Mesenchymal stem cell (in vitro differentiated cells and primary cell): ENCODE data around the gene KDM1B.

ENCODE experiments used
- DNase-seq: peaks from one replicate; pipeline ENCODE4 v3.0.0-alpha.2; 2013
- H2AFZ ChIP-seq: one replicate; pipeline ENCODE4 v1.6.1; 2013; ENCODE audit warnings: low read depth, mild to moderate bottlenecking, control low read depth, inconsistent platforms, low read length, moderate library complexity
- H2AK5ac ChIP-seq: 2 replicates; pipeline ENCODE4 v1.6.1; 2013; ENCODE audit warnings: low read length, moderate library complexity, mild to moderate bottlenecking, inconsistent platforms; ENCODE audit not compliant: severe bottlenecking
- H2BK120ac ChIP-seq: one replicate; pipeline ENCODE4 v1.6.1; 2013; ENCODE audit warnings: low read depth, mild to moderate bottlenecking, inconsistent platforms, low read length, moderate library complexity
- H2BK12ac ChIP-seq, 2 experiments: one replicate each; pipeline ENCODE4 v1.6.1; 2013; ENCODE audit warnings: inconsistent platforms in 2 of 2, low read length in 2 of 2, mild to moderate bottlenecking in 2 of 2, moderate library complexity in 2 of 2, control low read depth in 1 of 2
- H2BK15ac ChIP-seq: one replicate; pipeline ENCODE4 v1.6.1; 2013; ENCODE audit warnings: mild to moderate bottlenecking, low read depth, inconsistent platforms; ENCODE audit not compliant: poor library complexity, severe bottlenecking
- H2BK5ac ChIP-seq: 2 replicates; pipeline ENCODE4 v1.6.1; 2013; ENCODE audit warnings: low read depth, mild to moderate bottlenecking, low read length, control low read depth, inconsistent platforms; ENCODE audit not compliant: poor library complexity, severe bottlenecking
- H3K14ac ChIP-seq, 2 experiments: one replicate each; pipeline ENCODE4 v1.6.1; 2013; ENCODE audit warnings: inconsistent platforms in 2 of 2, low read length in 2 of 2, control low read depth in 1 of 2, mild to moderate bottlenecking in 1 of 2, moderate library complexity in 1 of 2
- H3K18ac ChIP-seq, 2 experiments: one replicate each; pipeline ENCODE4 v1.6.1; 2013; ENCODE audit warnings: inconsistent platforms in 2 of 2, low read length in 2 of 2, control low read depth in 1 of 2, low read depth in 1 of 2, mild to moderate bottlenecking in 1 of 2
- H3K23ac ChIP-seq, 2 experiments: one replicate each; pipeline ENCODE4 v1.6.1; 2013; ENCODE audit warnings: inconsistent platforms in 2 of 2, low read length in 2 of 2, mild to moderate bottlenecking in 2 of 2, moderate library complexity in 2 of 2, control low read depth in 1 of 2
- H3K27ac ChIP-seq: 2 replicates; pipeline ENCODE4 v1.5.1; 2013; ENCODE audit warnings: mild to moderate bottlenecking, moderate library complexity, low read length, control low read depth, inconsistent platforms; ENCODE audit not compliant: poor library complexity, severe bottlenecking
- H3K27me3 ChIP-seq, 2 experiments: 2 replicates each; pipeline versions ENCODE4 v1.6.1 to v1.7.0; 2013; ENCODE audit warnings: low read length in 2 of 2, mild to moderate bottlenecking in 2 of 2, moderate library complexity in 2 of 2, control low read depth in 1 of 2, inconsistent platforms in 1 of 2; ENCODE audit not compliant: control insufficient read depth in 1 of 2, insufficient read depth in 1 of 2
- H3K36me3 ChIP-seq, 2 experiments: 2 replicates each; pipeline versions ENCODE4 v1.6.1 to v1.7.0; 2013; ENCODE audit warnings: low read length in 2 of 2, control low read depth in 1 of 2, inconsistent platforms in 1 of 2, low read depth in 1 of 2, mild to moderate bottlenecking in 1 of 2; ENCODE audit not compliant: insufficient read depth in 2 of 2, control insufficient read depth in 1 of 2
- H3K4ac ChIP-seq, 2 experiments: one replicate each; pipeline ENCODE4 v1.6.1; 2013; ENCODE audit warnings: inconsistent platforms in 2 of 2, low read length in 2 of 2, mild to moderate bottlenecking in 2 of 2, moderate library complexity in 2 of 2, control low read depth in 1 of 2, low read depth in 1 of 2
- H3K4me1 ChIP-seq: 2 replicates; pipeline ENCODE4 v1.6.1; 2013; ENCODE audit warnings: low read depth, low read length, control low read depth; ENCODE audit not compliant: control insufficient read depth, insufficient read depth
- H3K4me2 ChIP-seq: 2 replicates; pipeline ENCODE4 v1.6.1; 2013; ENCODE audit warnings: low read length, mild to moderate bottlenecking, inconsistent platforms; ENCODE audit not compliant: poor library complexity, severe bottlenecking
- H3K4me3 ChIP-seq, 2 experiments: 2 replicates each; pipeline versions ENCODE4 v1.5.1 to v1.7.0; 2013; ENCODE audit warnings: low read length in 2 of 2, mild to moderate bottlenecking in 2 of 2, control low read depth in 1 of 2, low read depth in 1 of 2; ENCODE audit not compliant: insufficient read depth in 1 of 2
- H3K79me1 ChIP-seq: replicated peaks from 2 replicates; pipeline ENCODE4 v1.6.1; 2013; ENCODE audit warnings: mild to moderate bottlenecking, control low read depth, low read length, inconsistent platforms; ENCODE audit not compliant: poor library complexity, severe bottlenecking
- H3K9ac ChIP-seq: 2 replicates; pipeline ENCODE4 v1.7.0; 2013; ENCODE audit warnings: mild to moderate bottlenecking, low read length, moderate library complexity
- H3K9me3 ChIP-seq: 2 replicates; pipeline ENCODE4 v1.7.0; 2013; ENCODE audit warnings: mild to moderate bottlenecking, low read length; ENCODE audit not compliant: control insufficient read depth
- H4K8ac ChIP-seq: one replicate; pipeline ENCODE4 v1.6.1; 2013; ENCODE audit warnings: inconsistent platforms, mild to moderate bottlenecking, low read length, moderate library complexity
- H4K91ac ChIP-seq: one replicate; pipeline ENCODE4 v1.6.1; 2013; ENCODE audit warnings: mild to moderate bottlenecking, low read length, inconsistent platforms
- WGBS: methylation state at CpG from one replicate; pipeline ENCODE4 v1.1.7; 2013; ENCODE audit warnings: mixed read lengths; 5-methylcytosine and 5-hydroxymethylcytosine counted together

Gene KDM1B

GRCh38 chr6:18265787-18266522 lies 110.7 kb downstream of the KDM1B start:
- Histone ChIP-seq H3K9ac (no peak overlapping the region), H2BK120ac (no peak overlapping the region)

GRCh38 chr6:18266523-18266912 lies 111.3 kb downstream of the KDM1B start:
- no peak overlapping the region for H2BK12ac ChIP-seq
- no peak overlapping the region for H3K4ac ChIP-seq
- DNase-seq = no peak
- no peak overlapping the region for H3K18ac ChIP-seq
- no peak overlapping the region for H3K9ac ChIP-seq
- no peak overlapping the region for H3K27ac ChIP-seq
- no peaks in the 10 kb centered on the region for H3K36me3 ChIP-seq
- H4K8ac ChIP-seq = no peak overlapping the region
- peak overlapping the region in 1 of 2 experiments; percentile 20 for H3K4me3 ChIP-seq
- H3K4me1 ChIP-seq = no peaks in the 10 kb centered on the region
- no peaks in the 10 kb centered on the region for H3K27me3 ChIP-seq
- no peak overlapping the region for H2AK5ac ChIP-seq
- peak overlapping the region in 1 of 2 experiments; percentile 67 for H3K23ac ChIP-seq
- H2BK120ac ChIP-seq = no peak overlapping the region
- no peak overlapping the region for H2AFZ ChIP-seq
- no peaks in the 10 kb centered on the region for H3K9me3 ChIP-seq
- H2BK15ac ChIP-seq = no peak overlapping the region
- H3K4me2 ChIP-seq = no peak overlapping the region
- H3K14ac ChIP-seq = no peak overlapping the region
- peak overlapping the region; percentile 18 for H4K91ac ChIP-seq
- H2BK5ac ChIP-seq = no peak overlapping the region
- WGBS = 98% methylated on average over 10 of the region's 11 CpGs
- H3K79me1 ChIP-seq = no peaks in the 10 kb centered on the region

More at GRCh38 chr6:18265787-18266522, 110.7 kb downstream of the KDM1B start:
- Histone ChIP-seq H3K4me2 (no peak overlapping the region), H2AK5ac (no peak overlapping the region), H3K14ac (no peak overlapping the region), H3K36me3 (peaks cover 0 to 3% of the 10 kb centered on the region in 2 experiments), H3K4ac (no peak overlapping the region), H3K27ac (no peak overlapping the region), H3K79me1 (no peaks in the 10 kb centered on the region), H2BK12ac (no peak overlapping the region), H3K4me3 (no peak overlapping the region), H3K9me3 (no peaks in the 10 kb centered on the region), H3K18ac (no peak overlapping the region), H3K23ac (no peak overlapping the region), H4K8ac (no peak overlapping the region), H3K4me1 (peaks cover 4% of the 10 kb centered on the region), H4K91ac (no peak overlapping the region), H2BK5ac (no peak overlapping the region), H2AFZ (no peak overlapping the region), H2BK15ac (no peak overlapping the region), H3K27me3 (no peaks in the 10 kb centered on the region)
- WGBS = 96% methylated on average over 14 of the region's 14 CpGs
- DNase-seq = no peak

DNA sequence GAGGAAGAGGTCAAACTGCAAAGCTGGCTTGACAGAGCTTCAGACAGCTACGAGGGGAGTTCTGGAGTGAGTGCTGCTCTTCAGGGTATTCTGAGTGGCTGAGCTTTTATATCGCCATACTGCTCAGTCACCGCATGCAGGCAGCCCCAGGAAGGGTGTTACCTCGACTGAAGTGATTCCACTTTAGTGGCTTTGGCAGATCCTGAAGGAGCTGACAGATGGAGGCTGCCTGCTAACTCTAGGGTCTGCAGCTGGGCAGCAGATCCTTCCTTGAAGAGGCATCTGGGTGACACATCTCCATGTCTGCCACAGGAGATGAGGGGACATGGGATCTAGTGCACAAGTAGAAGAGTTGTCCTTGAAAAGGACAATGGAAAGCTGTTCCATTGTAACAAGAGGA lies 112.8 kb downstream of the KDM1B start:
- no peak overlapping the region for H2BK12ac ChIP-seq
- H3K4me2 ChIP-seq = no peak overlapping the region
- no peak overlapping the region for H3K27ac ChIP-seq
- no peak overlapping the region for H2AK5ac ChIP-seq
- no peak overlapping the region for H3K4ac ChIP-seq
- no peak for DNase-seq
- H3K36me3 ChIP-seq = no peaks in the 10 kb centered on the region
- peak overlapping the region in 1 of 2 experiments; percentile 17 for H3K23ac ChIP-seq
- H2BK120ac ChIP-seq = no peak overlapping the region
- H3K27me3 ChIP-seq = no peaks in the 10 kb centered on the region
- no peaks in the 10 kb centered on the region for H3K79me1 ChIP-seq
- no peak overlapping the region for H2AFZ ChIP-seq
- no peaks in the 10 kb centered on the region for H3K9me3 ChIP-seq
- H3K4me3 ChIP-seq = no peak overlapping the region
- H3K9ac ChIP-seq = no peak overlapping the region
- no peak overlapping the region for H3K14ac ChIP-seq
- H4K8ac ChIP-seq = no peak overlapping the region
- no peak overlapping the region for H3K18ac ChIP-seq
- 79% methylated on average over 4 of the region's 4 CpGs for WGBS
- no peaks in the 10 kb centered on the region for H3K4me1 ChIP-seq
- H2BK15ac ChIP-seq = no peak overlapping the region
- no peak overlapping the region for H4K91ac ChIP-seq
- no peak overlapping the region for H2BK5ac ChIP-seq

DNA sequence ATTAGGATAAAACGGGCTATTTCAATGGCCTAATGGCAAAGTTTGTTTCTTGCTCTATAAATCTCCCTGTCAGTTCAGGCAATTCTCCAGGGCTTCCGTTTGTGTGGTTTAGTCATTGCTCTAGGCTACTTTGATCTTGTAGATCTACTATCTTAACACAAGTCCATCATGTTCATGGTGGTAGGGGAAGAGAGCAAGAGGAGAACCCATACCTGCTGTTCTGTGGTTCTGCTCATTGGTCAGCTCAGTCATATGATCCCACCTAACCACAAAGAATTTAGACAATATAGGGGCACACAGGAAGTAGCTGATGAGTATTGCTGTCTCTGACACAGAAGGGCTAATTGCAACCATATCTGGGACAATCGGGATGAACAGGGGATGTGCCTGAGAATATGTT lies 114.0 kb downstream of the KDM1B start:
- H2AFZ ChIP-seq = no peak overlapping the region
- H3K14ac ChIP-seq = no peak overlapping the region
- H2BK120ac ChIP-seq = no peak overlapping the region
- no peak overlapping the region for H3K4ac ChIP-seq
- H4K91ac ChIP-seq = no peak overlapping the region
- no peak overlapping the region for H2BK12ac ChIP-seq
- no peaks in the 10 kb centered on the region for H3K4me1 ChIP-seq
- H3K9ac ChIP-seq = no peak overlapping the region
- H3K18ac ChIP-seq = no peak overlapping the region
- H3K36me3 ChIP-seq = no peaks in the 10 kb centered on the region
- no peak overlapping the region for H2BK5ac ChIP-seq
- no peaks in the 10 kb centered on the region for H3K79me1 ChIP-seq
- H3K4me2 ChIP-seq = no peak overlapping the region
- H4K8ac ChIP-seq = no peak overlapping the region
- WGBS = 40% methylated on average over 1 of the region's 3 CpGs
- no peak overlapping the region for H3K4me3 ChIP-seq
- no peak overlapping the region for H2BK15ac ChIP-seq
- H3K23ac ChIP-seq = no peak overlapping the region
- H2AK5ac ChIP-seq = no peak overlapping the region
- no peak overlapping the region for H3K27ac ChIP-seq
- no peaks in the 10 kb centered on the region for H3K9me3 ChIP-seq
- peak; percentile 45 for DNase-seq
- H3K27me3 ChIP-seq = no peaks in the 10 kb centered on the region
